GM21529 (cell line): ENCODE results near the gene FAM72C.
"Not testable (repeated sequence)": the region's sequence is repeated elsewhere in the genome, so short reads cannot be mapped to it uniquely, and the experiment has no call there.

Experiments
- ATAC-seq: cut with Tn5 transposase; IDR thresholded peaks from one replicate; pipeline ENCODE4 v1.9.1; 2021; ENCODE audit not compliant: unreplicated experiment

The FAM72C gene

DNA sequence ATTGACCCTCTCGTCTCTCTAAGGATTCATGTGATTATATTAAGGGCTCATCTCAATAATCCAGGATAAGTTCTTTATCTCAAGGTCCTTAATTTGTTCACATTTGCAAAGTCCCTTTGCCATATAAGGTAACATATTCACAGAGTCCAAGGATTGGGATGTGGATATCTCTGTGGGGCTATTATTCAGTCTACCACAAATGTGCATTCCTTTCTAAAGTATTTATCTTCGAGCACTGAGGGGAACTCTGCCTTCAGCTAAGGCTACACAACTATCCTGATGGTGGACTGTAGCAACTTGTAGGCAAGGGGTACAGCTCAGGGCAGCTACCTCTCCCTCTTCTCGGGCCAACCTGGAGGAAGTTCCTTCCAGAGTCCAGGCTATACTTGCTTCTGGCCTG is 53.2 kb downstream of the FAM72C start:
- ATAC-seq: not testable (repeated sequence)

DNA sequence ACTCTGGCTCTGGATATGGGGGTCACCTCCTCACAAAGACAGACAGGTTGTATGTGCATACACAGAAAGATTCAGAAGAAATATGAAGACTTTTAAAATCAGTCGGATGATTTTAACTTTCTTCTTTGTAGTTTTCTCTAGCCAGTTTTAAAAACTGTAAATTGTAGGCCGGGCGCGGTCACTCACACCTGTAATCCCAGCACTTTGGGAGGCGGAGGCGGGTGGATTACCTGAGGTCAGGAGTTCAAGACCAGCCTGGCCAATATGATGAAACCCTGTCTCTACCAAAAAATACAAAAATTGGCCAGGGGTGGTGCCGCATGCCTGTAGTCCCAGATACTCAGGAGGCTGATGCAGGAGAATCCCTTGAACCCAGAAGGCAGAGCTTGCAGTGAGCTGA is 58.1 kb downstream of the FAM72C start:
- not testable (repeated sequence) for ATAC-seq
